GM23338 (cell line): ENCODE data around the gene NPAS2. TPM values are rescaled to one million over a fixed set of nuclear protein-coding genes. Genes with fewer than 3 reads are reported as not detected.

Experiments used
- ATAC-seq: fragments of 200-7000 bp; cut with Tn5 transposase; 3 replicates; pipeline ENCODE4 v1.9.1; 2020
- DNase-seq: peaks from one replicate; pipeline ENCODE4 v3.0.0-alpha.2; 2015; ENCODE audit warnings: low spot score
- H2AFZ ChIP-seq: fragments of 200-600 bp; sonication (generic); 2 replicates; pipeline ENCODE4 v1.8.0; 2016; ENCODE audit warnings: antibody characterized with exemption, mild to moderate bottlenecking, moderate library complexity
- H3F3A ChIP-seq: fragments of 200-600 bp; sonication (generic); replicated peaks from 2 replicates; pipeline ENCODE4 v1.8.0; 2017; ENCODE audit warnings: antibody characterized with exemption, mixed run types, low read depth
- H3K27ac ChIP-seq: fragments of 200-600 bp; sonication (generic); 2 replicates; pipeline ENCODE4 v1.6.1; 2016; ENCODE audit warnings: low read depth
- H3K27me3 ChIP-seq: fragments of 200-600 bp; sonication (generic); 2 replicates; pipeline ENCODE4 v1.8.0; 2016; ENCODE audit warnings: mild to moderate bottlenecking, mixed run types, moderate library complexity; ENCODE audit not compliant: insufficient read depth
- H3K36me3 ChIP-seq: fragments of 200-600 bp; sonication (generic); 2 replicates; pipeline ENCODE4 v1.8.0; 2016; ENCODE audit warnings: mild to moderate bottlenecking; ENCODE audit not compliant: insufficient read depth
- H3K4me1 ChIP-seq: fragments of 200-600 bp; sonication (generic); 2 replicates; pipeline ENCODE4 v1.8.0; 2016; ENCODE audit warnings: mild to moderate bottlenecking, moderate library complexity; ENCODE audit not compliant: insufficient read depth
- H3K4me2 ChIP-seq: fragments of 200-600 bp; sonication (generic); 2 replicates; pipeline ENCODE4 v1.7.1; 2017; ENCODE audit warnings: mixed run types
- H3K4me3 ChIP-seq: fragments of 200-600 bp; sonication (generic); 2 replicates; pipeline ENCODE4 v1.6.1; 2016; ENCODE audit warnings: mixed run types
- H3K79me2 ChIP-seq: fragments of 200-600 bp; sonication (generic); replicated peaks from 2 replicates; pipeline ENCODE4 v1.8.0; 2017; ENCODE audit warnings: mild to moderate bottlenecking; ENCODE audit not compliant: insufficient read depth
- H3K9me2 ChIP-seq: fragments of 200-600 bp; sonication (generic); 2 replicates; pipeline ENCODE4 v1.8.0; 2017; ENCODE audit not compliant: insufficient read depth
- H4K20me1 ChIP-seq: fragments of 200-600 bp; sonication (generic); replicated peaks from 2 replicates; pipeline ENCODE4 v1.8.0; 2017; ENCODE audit warnings: mild to moderate bottlenecking; ENCODE audit not compliant: insufficient read depth
- H3K27ac Mint-ChIP-seq: 2 replicates; pipeline ENCODE4 v1.8.0; 2020; ENCODE audit warnings: inconsistent platforms, mild to moderate bottlenecking, moderate library complexity, mixed read lengths
- H3K27me3 Mint-ChIP-seq: 3 replicates; pipeline ENCODE4 v1.8.0; 2022; ENCODE audit warnings: low read depth, mild to moderate bottlenecking, moderate library complexity, mixed read lengths, inconsistent platforms; ENCODE audit not compliant: insufficient read depth, poor library complexity
- H3K36me3 Mint-ChIP-seq: 3 replicates; pipeline ENCODE4 v1.8.0; 2021; ENCODE audit warnings: low read depth, mild to moderate bottlenecking, inconsistent platforms, moderate library complexity, mixed read lengths
- H3K4me1 Mint-ChIP-seq: 3 replicates; pipeline ENCODE4 v1.8.0; 2020; ENCODE audit warnings: mild to moderate bottlenecking, inconsistent platforms, mixed read lengths
- H3K4me3 Mint-ChIP-seq: 3 replicates; pipeline ENCODE4 v1.8.0; 2021; ENCODE audit warnings: moderate library complexity, mild to moderate bottlenecking, inconsistent platforms, mixed read lengths
- H3K9me3 Mint-ChIP-seq: 3 replicates; pipeline ENCODE4 v1.8.0; 2020; ENCODE audit warnings: moderate library complexity, mild to moderate bottlenecking, inconsistent platforms, mixed read lengths
- CREB1 ChIP-seq: fragments of 250-450 bp; sonication (Bioruptor Pico); IDR thresholded peaks from 2 replicates; pipeline ENCODE4 v1.5.0; 2020; ENCODE audit warnings: low read depth, mild to moderate bottlenecking, moderate library complexity
- ETS1 ChIP-seq: IDR thresholded peaks from 2 replicates; pipeline ENCODE4 v1.6.1; 2016; ENCODE audit warnings: antibody characterized with exemption
- EZH2 ChIP-seq: fragments of 200-600 bp; sonication (generic); IDR thresholded peaks from one replicate; pipeline ENCODE4 v1.8.0; 2017; ENCODE audit warnings: antibody characterized with exemption, mild to moderate bottlenecking, low read depth; ENCODE audit not compliant: unreplicated experiment
- EZH2phosphoT487 ChIP-seq: fragments of 200-600 bp; sonication (generic); IDR thresholded peaks from one replicate; pipeline ENCODE4 v1.8.1; 2018; ENCODE audit warnings: antibody characterized with exemption; ENCODE audit not compliant: unreplicated experiment
- NANOG ChIP-seq: IDR thresholded peaks from 2 replicates; pipeline ENCODE4 v1.6.1; 2016; ENCODE audit warnings: antibody characterized with exemption, borderline replicate concordance
- POLR2AphosphoS5 ChIP-seq: IDR thresholded peaks from 2 replicates; pipeline ENCODE4 v1.6.1; 2016; ENCODE audit warnings: antibody characterized with exemption, low read depth
- ZNF331 ChIP-seq: fragments of 250-450 bp; sonication (Bioruptor Pico); IDR thresholded peaks from 2 replicates; pipeline ENCODE4 v1.5.0; 2020; ENCODE audit warnings: low read depth, mild to moderate bottlenecking, moderate library complexity
- ZNF462 ChIP-seq: fragments of 250-450 bp; sonication (Bioruptor Pico); IDR thresholded peaks from 2 replicates; pipeline ENCODE4 v1.5.0; 2020; ENCODE audit warnings: mild to moderate bottlenecking, moderate library complexity
- polyA plus RNA-seq: library from polyadenylated mRNA; unstranded; fragments of >200 nt; fragmentation: Nextera tagmentation; extraction: Ambion mirVana; gene quantifications from 2 replicates; pipeline ENCODE4 v1.2.1, GENCODE V29; 2016
- total RNA-seq: library from RNA; depleted of rRNA; stranded (reverse); fragments of >200 nt; shearing (Covaris generic); gene quantifications from 2 replicates; pipeline ENCODE4 v1.2.3, GENCODE V29; 2014

The NPAS2 gene
- total and polyA plus RNA-seq, 2 experiments from 2014 or later: 0.56 to 1.1 TPM

GRCh38 chr2:100781523-100782379 is 38.2 kb upstream of the NPAS2 start:
- Mint-ChIP-seq H3K4me1 (peaks cover 17% of the 10 kb centered on the region), H3K27me3 (peaks cover 12% of the 10 kb centered on the region), H3K4me3 (no peak overlapping the region), H3K27ac (no peak overlapping the region), H3K9me3 (no peaks in the 10 kb centered on the region), H3K36me3 (no peaks in the 10 kb centered on the region; the same call in 2 of the 3 replicates)
- Histone ChIP-seq H3K36me3 (no peaks in the 10 kb centered on the region), H3K4me2 (peak overlapping the region; percentile 60; the same call in 1 of the 2 replicates), H3K27me3 (no peaks in the 10 kb centered on the region), H2AFZ (peak overlapping the region; percentile 91), H3K9me2 (no peaks in the 10 kb centered on the region), H3K4me3 (no peak overlapping the region), H3K27ac (no peak overlapping the region), H3K79me2 (no peaks in the 10 kb centered on the region), H4K20me1 (no peaks in the 10 kb centered on the region), H3F3A (no peaks in the 10 kb centered on the region), H3K4me1 (no peaks in the 10 kb centered on the region; the same call in 1 of the 2 replicates)
- ATAC-seq (peak; percentile 75), DNase-seq (peak; percentile 15)
- TF ChIP-seq POLR2AphosphoS5 (no peak), ZNF462 (CRISPR knock-in tag) (no peak), EZH2 (no peak), ZNF331 (no peak), ETS1 (no peak), EZH2phosphoT487 (no peak), CREB1 (CRISPR knock-in tag) (no peak), NANOG (no peak)
